Fibroblast of lung (primary cell): ENCODE measurements around the gene SPIN3. TPM values are rescaled to one million over a fixed set of nuclear protein-coding genes. Genes with fewer than 3 reads are reported as not detected.
A peak's percentile ranks its signal among the peaks of the same experiment; 100 is the strongest.

Experiments used
- DNase-seq, 2 donors: peaks; one replicate each; pipeline versions ENCODE4 v3.0.0 to v3.0.0-alpha.2; 2010; ENCODE audit warnings: low read depth in 2 of 2
- H2AFZ ChIP-seq: 2 replicates; pipeline ENCODE4 v1.5.1; 2012; ENCODE audit warnings: low read length, control low read depth, inconsistent platforms
- H3K27ac ChIP-seq: 2 replicates; pipeline ENCODE4 v1.5.1; 2011; ENCODE audit warnings: low read length, control low read depth; ENCODE audit not compliant: insufficient read depth
- H3K27me3 ChIP-seq: 2 replicates; pipeline ENCODE4 v1.5.1; 2011; ENCODE audit warnings: mild to moderate bottlenecking, low read length; ENCODE audit not compliant: control insufficient read depth, insufficient read depth
- H3K36me3 ChIP-seq: 2 replicates; pipeline ENCODE4 v1.5.1; 2011; ENCODE audit warnings: low read length; ENCODE audit not compliant: control insufficient read depth, insufficient read depth
- H3K4me1 ChIP-seq: 2 replicates; pipeline ENCODE4 v1.5.1; 2011; ENCODE audit warnings: low read length; ENCODE audit not compliant: control insufficient read depth, insufficient read depth; ENCODE audit errors: extremely low read depth
- H3K4me2 ChIP-seq: 2 replicates; pipeline ENCODE4 v1.5.1; 2011; ENCODE audit warnings: low read length, control low read depth; ENCODE audit not compliant: insufficient read depth; ENCODE audit errors: extremely low read depth
- H3K4me3 ChIP-seq, 4 experiments: fragments of 200-600 bp in 1 of 4; sonication (generic) in 1 of 4; replicated peaks in 1 of 4; 2 replicates each; pipeline ENCODE4 v1.5.1; 2011 to 2016; ENCODE audit warnings: low read length in 4 of 4, low read depth in 3 of 4, mild to moderate bottlenecking in 3 of 4, control low read depth in 2 of 4, inconsistent platforms in 1 of 4, mixed read lengths in 1 of 4; ENCODE audit not compliant: insufficient read depth in 1 of 4; ENCODE audit errors: control extremely low read depth in 1 of 4
- H3K79me2 ChIP-seq: 2 replicates; pipeline ENCODE4 v1.5.1; 2012; ENCODE audit warnings: mild to moderate bottlenecking, low read length, inconsistent platforms; ENCODE audit not compliant: control insufficient read depth, insufficient read depth
- H3K9ac ChIP-seq: 2 replicates; pipeline ENCODE4 v1.5.1; 2011; ENCODE audit warnings: mild to moderate bottlenecking, low read length, control low read depth; ENCODE audit not compliant: insufficient read depth
- H3K9me3 ChIP-seq: 2 replicates; pipeline ENCODE4 v1.5.1; 2012; ENCODE audit warnings: low read depth, low read length; ENCODE audit not compliant: control insufficient read depth, insufficient read depth
- H4K20me1 ChIP-seq: 2 replicates; pipeline ENCODE4 v1.5.1; 2011; ENCODE audit warnings: low read length; ENCODE audit not compliant: control insufficient read depth, insufficient read depth; ENCODE audit errors: extremely low read depth
- CTCF ChIP-seq, 2 donors: IDR thresholded peaks in 1 of 2; conservative IDR thresholded peaks in 1 of 2; 1 replicate in 1 of 2; 2 replicates in 1 of 2; pipeline ENCODE4 v1.5.1; 2011 to 2012; ENCODE audit warnings: low read length in 2 of 2, control low read depth in 1 of 2, inconsistent platforms in 1 of 2, low read depth in 1 of 2, mild to moderate bottlenecking in 1 of 2
- EZH2 ChIP-seq: IDR thresholded peaks from 2 replicates; pipeline ENCODE4 v1.5.1; 2012; ENCODE audit warnings: low read length, control low read depth, mild to moderate bottlenecking; ENCODE audit errors: missing control alignments
- polyA plus RNA-seq, 2 donors: library from polyadenylated mRNA; depleted of rRNA in 1 of 2; stranded (reverse) in 1 of 2; unstranded in 1 of 2; fragments of >200 nt; gene quantifications; 2 replicates each; pipeline ENCODE4 v1.2.1, GENCODE V29; 2011 to 2012; ENCODE audit warnings: missing spikeins in 1 of 2
- total RNA-seq: library from RNA; depleted of rRNA; stranded (reverse); fragments of >200 nt; gene quantifications from 2 replicates; pipeline ENCODE4 v1.2.1, GENCODE V29; 2014

SPIN3 gene
- total and polyA plus RNA-seq, 2 donors (not counting 1 experiment from before 2014, with no cell fraction given), result 5.2 to 20.1 TPM

- Histone ChIP-seq H3K36me3 (no peaks in the 10 kb centered on the region), H2AFZ (no peak overlapping the region), H4K20me1 (no peaks in the 10 kb centered on the region), H3K9me3 (no peaks in the 10 kb centered on the region), H3K4me2 (no peak overlapping the region), H3K4me1 (no peaks in the 10 kb centered on the region), H3K9ac (no peak overlapping the region), H3K27me3 (no peaks in the 10 kb centered on the region), H3K79me2 (no peaks in the 10 kb centered on the region), H3K27ac (no peak overlapping the region), H3K4me3 (no peak overlapping the region)
- no peak for DNase-seq
- TF ChIP-seq CTCF (conservative IDR thresholded peaks at IDR 0.05 in 1 of 2, IDR thresholded peaks at IDR 0.05 in 1 of 2; ENCODE audit: low read depth in 1 of 2, low read length in 2 of 2), result no peak
- no peak for TF ChIP-seq EZH2
Measured at GRCh38 chrX:56969559-56969958, 25.8 kb downstream of the SPIN3 start.

- peak in 1 of 2 donors; percentile 17 for DNase-seq
- H3K4me1 ChIP-seq, result no peaks in the 10 kb centered on the region
Measured at GRCh38 chrX:56968980-56969379, 26.4 kb downstream of the SPIN3 start.

GRCh38 chrX:56963377-56963776 is 32.0 kb downstream of the SPIN3 start:
- Histone ChIP-seq H3K4me2 (no peak overlapping the region), H3K27ac (no peak overlapping the region), H3K9me3 (no peaks in the 10 kb centered on the region), H3K79me2 (no peaks in the 10 kb centered on the region), H3K4me3 (no peak overlapping the region), H3K36me3 (no peaks in the 10 kb centered on the region), H3K4me1 (no peaks in the 10 kb centered on the region), H2AFZ (no peak overlapping the region), H3K9ac (no peak overlapping the region), H3K27me3 (no peaks in the 10 kb centered on the region), H4K20me1 (no peaks in the 10 kb centered on the region)
- no peak for TF ChIP-seq EZH2
- no peak for TF ChIP-seq CTCF (conservative IDR thresholded peaks at IDR 0.05 in 1 of 2, IDR thresholded peaks at IDR 0.05 in 1 of 2; ENCODE audit: low read depth in 1 of 2, low read length in 2 of 2)
- DNase-seq, result no peak

More at GRCh38 chrX:56968980-56969379, 26.4 kb downstream of the SPIN3 start:
- Histone ChIP-seq H2AFZ (no peak overlapping the region), H3K4me3 (no peak overlapping the region), H4K20me1 (no peaks in the 10 kb centered on the region), H3K4me2 (no peak overlapping the region), H3K27ac (no peak overlapping the region), H3K79me2 (no peaks in the 10 kb centered on the region), H3K9me3 (no peaks in the 10 kb centered on the region), H3K36me3 (no peaks in the 10 kb centered on the region), H3K9ac (no peak overlapping the region), H3K27me3 (no peaks in the 10 kb centered on the region)
- TF ChIP-seq CTCF (conservative IDR thresholded peaks at IDR 0.05 in 1 of 2, IDR thresholded peaks at IDR 0.05 in 1 of 2; ENCODE audit: low read depth in 1 of 2, low read length in 2 of 2) (no peak), EZH2 (no peak)
